HG02763 (cell line): ENCODE data around the gene CDKAL1.

Experiments used
- ATAC-seq: cut with Tn5 transposase; IDR thresholded peaks from one replicate; pipeline ENCODE4 v1.9.1; 2021; ENCODE audit warnings: mild to moderate bottlenecking, moderate library complexity; ENCODE audit not compliant: unreplicated experiment

The CDKAL1 gene

DNA sequence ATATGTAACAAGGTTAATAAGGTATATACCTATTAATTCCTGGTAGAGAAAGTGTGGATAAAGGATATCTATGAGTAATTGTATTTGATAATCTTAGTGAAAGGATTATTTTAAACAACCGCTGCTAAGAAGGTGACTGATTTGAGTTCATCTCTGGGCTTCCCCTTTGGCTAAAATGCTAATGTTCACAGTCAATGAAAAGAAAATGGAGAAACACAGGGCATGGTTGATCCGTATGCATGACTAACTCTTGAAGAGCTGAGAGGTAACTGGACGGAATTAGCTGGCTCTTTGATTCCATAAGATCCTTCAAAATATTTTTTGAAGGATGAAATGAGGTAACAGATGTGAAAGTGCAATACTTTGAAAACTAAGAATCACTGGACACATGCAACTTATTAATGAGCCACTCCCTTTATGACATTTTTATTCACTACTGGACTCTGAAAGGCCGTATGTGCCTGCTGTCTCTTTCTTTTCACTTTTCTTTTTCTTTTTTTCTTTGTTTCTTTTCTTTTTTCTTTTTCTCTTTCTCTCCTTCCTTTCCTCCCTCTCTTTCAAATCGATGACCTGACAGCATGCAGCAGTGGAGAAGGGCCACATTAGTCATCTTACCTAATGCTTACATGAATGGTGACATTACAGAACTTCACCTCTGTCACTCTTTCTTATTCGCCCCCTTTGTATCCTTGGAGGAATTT is 464.6 kb downstream of the CDKAL1 start:
- no peak for ATAC-seq

GRCh38 chr6:21000331-21000801 is 466.1 kb downstream of the CDKAL1 start:
- no peak for ATAC-seq

DNA sequence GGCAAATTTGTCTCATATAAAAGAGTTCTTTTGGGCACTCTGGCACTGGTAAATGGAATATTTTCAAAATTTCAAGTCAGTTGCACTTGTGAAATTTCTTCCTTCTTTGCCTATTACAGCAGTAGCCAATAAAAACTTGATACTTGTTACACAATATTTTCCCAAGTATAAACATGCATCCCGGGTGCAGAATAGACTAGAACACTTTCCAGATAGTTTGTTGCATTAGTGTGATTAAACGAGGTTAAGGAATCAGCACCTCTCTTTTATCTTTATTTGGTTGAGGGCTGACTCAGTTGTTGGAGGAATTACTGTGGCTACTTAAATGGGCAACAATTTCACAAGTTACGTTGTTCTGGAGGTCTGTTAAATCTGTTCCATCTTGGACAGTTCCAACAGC is 467.5 kb downstream of the CDKAL1 start:
- ATAC-seq, result no peak

- ATAC-seq, result peak; percentile 87
Measured at GRCh38 chr6:21003780-21004541, 469.7 kb downstream of the CDKAL1 start.

GRCh38 chr6:21005816-21006570 is 471.7 kb downstream of the CDKAL1 start:
- ATAC-seq, result no peak

GRCh38 chr6:21019614-21020013 is 485.4 kb downstream of the CDKAL1 start:
- no peak for ATAC-seq

- ATAC-seq, result peak; percentile 95
Measured at GRCh38 chr6:21022343-21023107, 488.3 kb downstream of the CDKAL1 start.

- ATAC-seq, result no peak
Measured at GRCh38 chr6:21023210-21023609, 489.0 kb downstream of the CDKAL1 start.

DNA sequence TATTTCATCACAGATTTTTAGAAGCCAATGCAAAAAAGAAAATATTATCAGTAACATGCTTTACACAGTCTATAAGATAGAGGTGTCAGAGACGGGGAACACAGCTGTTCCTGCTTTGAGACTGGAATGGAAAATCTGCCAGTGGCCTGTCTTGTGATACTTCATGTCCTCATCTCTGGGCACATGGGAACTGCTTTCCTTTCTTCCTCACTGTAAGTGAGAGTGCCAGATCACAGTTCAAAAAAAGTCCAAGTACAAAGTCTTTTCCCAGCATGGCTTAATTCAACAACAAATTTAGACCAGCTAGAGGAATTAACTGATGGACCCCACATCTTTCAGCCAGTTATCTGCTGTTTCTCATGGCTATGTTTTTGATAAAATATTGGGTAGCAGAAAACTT is 490.4 kb downstream of the CDKAL1 start:
- no peak for ATAC-seq

DNA sequence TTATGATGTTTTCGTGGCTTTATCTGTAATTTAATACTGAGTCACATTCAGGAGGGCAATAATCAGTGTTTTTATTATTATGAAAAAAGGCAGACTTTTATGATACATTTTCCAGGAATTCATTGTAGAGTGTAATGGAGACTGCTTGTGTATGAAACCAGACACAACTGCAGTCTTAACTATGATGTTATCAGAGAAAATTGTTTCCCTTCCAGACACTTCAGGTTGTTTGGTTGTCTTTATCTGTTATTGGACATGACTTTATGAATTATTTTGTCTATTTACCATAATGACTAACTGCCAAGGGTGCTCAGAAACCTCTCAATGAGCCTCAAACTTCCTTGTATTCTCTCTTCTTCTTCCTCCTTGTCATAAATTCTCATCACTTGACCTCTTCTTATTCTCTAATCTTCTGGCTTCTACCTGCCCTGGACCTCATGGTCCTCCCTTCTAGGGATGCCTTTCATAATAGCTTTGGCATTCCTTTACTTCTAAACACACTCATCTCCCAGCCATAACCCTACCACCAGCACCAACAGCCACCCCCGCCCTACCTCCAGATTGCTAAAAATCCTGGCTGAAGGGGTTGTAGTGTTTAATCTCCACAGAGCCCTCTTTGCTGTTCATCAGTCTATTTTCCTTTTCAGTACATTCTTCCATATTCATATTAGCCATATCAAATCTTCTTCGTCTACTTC is 492.5 kb downstream of the CDKAL1 start:
- ATAC-seq, result no peak

DNA sequence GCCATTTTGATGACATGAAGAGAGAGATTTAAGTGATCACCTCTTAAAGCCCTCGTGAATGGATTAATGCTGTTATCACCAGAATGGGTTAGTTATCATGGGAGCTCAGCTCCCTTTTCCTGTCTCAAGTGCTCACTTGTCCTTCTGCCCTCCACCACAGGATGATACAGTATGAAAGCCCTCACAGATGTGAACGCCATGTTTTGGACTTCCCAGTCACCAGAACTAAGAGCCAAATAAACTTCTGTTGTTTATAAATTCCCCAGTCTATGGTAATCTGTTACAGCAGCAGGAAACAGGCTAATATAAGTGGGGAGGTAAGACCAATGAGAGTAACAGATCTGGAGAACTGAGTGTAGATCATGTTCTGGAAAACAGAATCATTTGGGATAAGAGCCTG is 493.2 kb downstream of the CDKAL1 start:
- no peak for ATAC-seq

DNA sequence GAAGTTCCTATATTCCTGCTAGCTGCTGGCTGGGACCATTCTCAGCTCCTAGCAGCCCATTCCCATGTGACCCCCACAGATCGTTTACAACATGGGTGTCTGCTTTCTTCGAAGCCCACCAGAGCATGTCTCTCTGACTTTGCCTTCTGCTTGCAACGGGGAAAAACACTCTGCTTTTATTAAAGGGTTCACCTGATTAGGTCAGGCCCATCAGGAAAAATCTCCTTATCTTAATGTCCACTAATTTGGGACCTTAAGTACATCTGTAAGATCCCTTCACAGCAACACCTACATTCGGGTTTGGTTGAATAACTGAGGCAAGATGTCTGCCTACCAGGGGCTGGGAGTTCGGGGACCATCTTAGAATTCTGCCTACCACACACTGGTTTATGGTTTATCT is 496.9 kb downstream of the CDKAL1 start:
- ATAC-seq, result no peak

GRCh38 chr6:21033084-21033483 is 498.8 kb downstream of the CDKAL1 start:
- ATAC-seq, result no peak

GRCh38 chr6:21033575-21034026 is 499.3 kb downstream of the CDKAL1 start:
- no peak for ATAC-seq

DNA sequence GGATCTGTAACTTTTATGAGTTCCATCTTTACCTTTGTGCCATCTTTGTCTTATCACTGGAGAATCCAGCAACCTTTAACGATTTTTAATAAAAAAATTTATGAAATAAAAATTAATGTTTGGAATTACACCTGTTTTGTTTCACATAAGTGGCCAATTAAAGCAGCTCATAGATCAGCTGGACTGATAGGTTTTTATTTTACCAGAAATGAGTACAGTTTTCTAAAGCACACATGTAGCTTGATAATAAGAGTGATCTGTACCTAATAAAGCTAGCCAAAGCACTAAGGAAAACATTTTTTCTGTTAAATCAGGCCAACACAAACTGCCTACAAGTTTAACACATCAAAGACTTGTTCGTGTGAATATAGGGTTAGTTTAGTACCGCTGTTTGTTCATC is 500.1 kb downstream of the CDKAL1 start:
- ATAC-seq, result no peak

- ATAC-seq, result peak; percentile 77
Measured at GRCh38 chr6:21037453-21037852, 503.2 kb downstream of the CDKAL1 start.

- no peak for ATAC-seq
Measured at GRCh38 chr6:21039926-21040325, 505.7 kb downstream of the CDKAL1 start.

GRCh38 chr6:21045135-21045700 is 511.0 kb downstream of the CDKAL1 start:
- no peak for ATAC-seq

DNA sequence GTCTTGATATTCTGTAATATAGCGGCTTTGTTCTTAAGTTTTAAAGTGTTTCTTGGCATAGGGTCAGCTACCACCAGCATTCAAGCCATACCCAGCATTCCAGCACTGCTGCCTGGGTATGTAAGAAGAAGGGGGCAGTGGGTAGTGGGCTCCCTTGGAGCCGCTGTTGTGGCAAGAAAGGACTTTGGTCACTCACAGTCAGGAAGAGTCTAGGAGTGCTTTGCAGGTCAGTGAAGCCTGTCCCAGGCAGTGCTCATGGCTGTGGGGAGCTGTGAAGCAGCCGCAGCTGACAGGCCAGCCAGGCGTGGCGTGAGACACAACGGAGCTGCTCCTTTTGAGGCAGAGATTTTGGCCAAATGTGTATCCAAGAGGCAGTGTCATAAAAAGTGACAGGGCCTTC is 512.0 kb downstream of the CDKAL1 start:
- no peak for ATAC-seq

DNA sequence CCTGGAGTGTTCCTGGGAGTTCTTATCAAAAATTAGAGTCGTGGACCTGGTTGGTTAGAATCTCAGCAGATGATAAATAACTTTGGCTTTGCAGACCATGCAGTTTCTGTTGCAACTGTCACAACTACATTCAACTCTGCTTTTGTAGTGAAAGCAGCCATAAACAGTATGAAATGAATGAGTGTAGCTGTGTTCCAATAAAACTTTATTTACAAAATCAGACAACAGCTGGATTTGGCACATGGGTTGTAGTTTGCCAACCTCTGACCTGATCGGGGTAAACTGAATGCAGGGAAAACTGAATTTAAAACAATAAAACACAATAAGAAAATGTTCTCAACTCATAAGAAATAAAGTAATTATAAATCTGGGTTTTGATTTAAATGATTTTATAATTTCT is 513.8 kb downstream of the CDKAL1 start:
- ATAC-seq, result no peak
